GM19467 (cell line): ENCODE data around the gene IPCEF1.

ENCODE experiments used
- ATAC-seq: cut with Tn5 transposase; IDR thresholded peaks from one replicate; pipeline ENCODE4 v1.9.1; 2021; ENCODE audit warnings: mild to moderate bottlenecking, moderate library complexity; ENCODE audit not compliant: unreplicated experiment

IPCEF1 gene

DNA sequence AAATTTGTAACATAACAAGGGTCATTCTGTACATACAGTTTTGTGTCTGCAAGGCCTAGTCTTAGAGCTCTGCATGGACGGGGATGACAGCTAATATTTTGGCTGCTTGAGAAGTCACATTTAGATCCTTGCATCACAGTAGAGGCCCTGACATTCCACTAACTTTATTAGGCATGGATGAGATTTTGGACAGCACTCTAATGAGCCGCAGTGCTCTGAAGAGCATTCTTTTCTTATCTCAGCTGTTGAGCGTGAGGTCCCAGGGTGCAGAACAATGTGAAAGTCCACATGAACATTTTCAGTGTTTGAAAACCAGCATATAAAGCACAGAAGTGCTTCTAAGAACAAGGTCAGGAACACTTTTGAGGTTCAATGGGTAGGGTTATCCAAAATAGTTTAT lies 58.9 kb downstream of the IPCEF1 start:
- ATAC-seq = no peak

DNA sequence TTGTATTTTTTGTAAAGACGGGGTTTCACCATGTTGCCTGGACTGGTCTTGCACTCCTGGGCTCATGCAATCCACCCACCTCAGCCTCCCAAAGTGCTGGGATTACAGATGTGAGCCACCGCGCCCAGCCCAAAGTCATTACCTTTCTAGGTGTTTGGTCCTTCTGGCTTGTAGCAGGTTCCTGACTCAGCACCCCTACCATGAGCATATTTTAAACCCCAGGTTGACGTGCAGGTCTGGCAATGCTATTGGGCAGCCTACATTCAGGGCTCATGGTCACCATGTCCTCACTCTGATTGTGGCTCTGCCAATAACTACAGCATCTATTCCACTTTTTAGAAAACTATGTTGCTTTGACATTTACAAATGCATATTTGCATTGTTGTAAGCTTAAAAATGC lies 59.4 kb downstream of the IPCEF1 start:
- ATAC-seq = no peak

DNA sequence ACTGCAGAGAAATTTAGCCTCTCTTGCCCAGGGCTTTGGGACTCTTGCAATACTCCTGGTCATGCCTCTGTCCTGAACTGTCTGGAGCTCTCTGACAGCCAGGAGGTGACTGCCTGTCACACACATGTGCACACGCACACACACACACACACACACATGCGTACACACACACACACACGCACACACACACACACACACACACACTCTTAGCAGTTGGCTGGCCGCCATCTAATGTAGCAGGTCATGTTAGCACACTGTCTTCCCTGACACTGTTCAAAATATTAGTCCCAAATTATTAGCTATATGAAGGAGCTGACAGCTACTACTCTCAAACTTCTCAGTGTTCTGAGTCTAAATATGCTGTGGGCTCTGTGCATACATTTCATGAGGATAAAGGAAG lies 60.9 kb downstream of the IPCEF1 start:
- ATAC-seq = no peak

DNA sequence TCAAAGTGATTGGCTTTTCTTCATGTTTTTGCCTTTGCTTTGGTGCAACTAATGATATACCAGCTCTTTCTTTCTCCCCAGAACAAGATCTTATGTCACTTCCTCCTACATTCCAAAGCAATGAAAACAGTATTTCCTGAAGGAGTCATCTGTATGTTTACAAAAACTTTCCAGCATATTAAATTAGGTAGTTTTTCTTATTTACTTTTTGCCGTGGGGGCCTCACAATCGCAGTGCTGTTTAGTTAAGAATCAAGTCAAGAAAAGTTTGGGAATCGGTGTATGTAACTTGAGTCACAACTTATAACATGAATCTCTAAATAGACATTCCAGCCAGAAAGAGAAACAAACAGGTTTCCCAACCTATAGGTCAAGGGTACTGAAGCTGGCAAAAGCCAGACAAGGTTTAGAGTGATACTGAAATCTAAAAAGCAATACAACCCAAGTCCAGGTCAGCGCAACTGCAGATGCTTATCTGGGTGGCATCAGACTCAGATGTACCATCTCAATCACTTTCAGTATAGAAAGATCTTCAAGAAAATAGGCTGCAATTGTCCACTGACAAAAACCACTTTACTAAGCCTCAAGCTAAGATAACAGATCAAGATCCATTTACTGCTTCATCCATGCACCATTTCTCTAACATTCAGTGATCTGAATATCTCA lies 63.6 kb downstream of the IPCEF1 start:
- no peak for ATAC-seq

GRCh38 chr6:154292066-154292465 lies 64.5 kb downstream of the IPCEF1 start:
- ATAC-seq = no peak

DNA sequence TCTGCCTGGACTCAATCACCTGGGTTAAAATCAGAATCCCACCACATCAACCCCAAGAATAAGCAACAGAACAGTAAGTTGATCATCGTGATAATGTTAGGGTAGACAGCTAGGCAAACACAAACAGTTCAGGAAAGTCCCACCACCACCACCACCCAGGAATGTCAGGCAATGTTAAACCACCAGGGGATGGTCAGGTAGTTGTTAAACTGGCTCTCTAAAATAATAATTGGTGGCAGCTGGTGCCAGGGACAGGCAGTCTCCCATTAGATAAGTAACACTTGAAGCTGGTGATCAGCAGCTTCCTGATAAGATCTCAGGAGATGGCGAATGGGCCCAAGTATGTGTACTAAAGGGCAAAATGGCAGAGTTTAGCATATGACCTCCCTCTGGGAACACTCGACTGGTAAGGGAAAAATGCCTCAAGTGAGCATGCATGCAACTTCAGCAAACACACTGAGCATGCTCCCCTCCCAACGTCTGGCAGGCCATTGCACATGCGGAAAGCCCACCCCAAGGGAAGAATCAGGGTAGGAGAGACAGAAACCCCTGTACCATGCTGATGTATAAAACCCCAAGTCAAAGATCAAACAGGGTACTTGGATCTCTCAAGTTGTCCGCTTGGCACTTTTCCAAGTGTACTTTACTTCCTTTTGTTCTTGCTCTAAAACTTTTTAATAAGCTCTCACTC lies 66.6 kb downstream of the IPCEF1 start:
- no peak for ATAC-seq

- ATAC-seq = no peak
Measured at GRCh38 chr6:154285826-154286225, 70.8 kb downstream of the IPCEF1 start.

DNA sequence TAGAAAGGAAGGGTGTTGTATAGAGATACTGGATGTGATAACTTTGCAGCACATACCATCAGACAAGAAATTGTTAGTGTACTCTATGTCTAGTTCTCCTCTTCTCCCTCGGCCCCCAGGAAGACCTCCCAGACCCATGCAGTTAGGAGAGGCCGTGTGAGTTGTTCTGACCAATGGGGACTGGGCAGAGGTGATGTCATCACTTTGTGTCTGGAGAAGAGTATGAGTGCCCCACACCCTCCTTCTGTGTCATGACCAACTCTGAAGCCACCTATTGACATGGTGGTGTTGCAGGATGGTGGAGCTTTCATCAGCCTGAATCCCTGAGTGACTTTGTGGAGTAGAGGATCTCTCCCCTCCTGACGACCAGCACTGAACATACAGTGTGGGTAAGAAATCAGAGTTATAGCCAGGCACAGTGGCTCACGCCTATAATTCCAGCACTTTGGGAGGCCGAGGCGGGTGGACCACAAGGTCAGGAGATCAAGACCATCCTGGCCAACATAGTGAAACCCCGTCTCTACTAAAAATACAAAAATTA lies 72.2 kb downstream of the IPCEF1 start:
- no peak for ATAC-seq

DNA sequence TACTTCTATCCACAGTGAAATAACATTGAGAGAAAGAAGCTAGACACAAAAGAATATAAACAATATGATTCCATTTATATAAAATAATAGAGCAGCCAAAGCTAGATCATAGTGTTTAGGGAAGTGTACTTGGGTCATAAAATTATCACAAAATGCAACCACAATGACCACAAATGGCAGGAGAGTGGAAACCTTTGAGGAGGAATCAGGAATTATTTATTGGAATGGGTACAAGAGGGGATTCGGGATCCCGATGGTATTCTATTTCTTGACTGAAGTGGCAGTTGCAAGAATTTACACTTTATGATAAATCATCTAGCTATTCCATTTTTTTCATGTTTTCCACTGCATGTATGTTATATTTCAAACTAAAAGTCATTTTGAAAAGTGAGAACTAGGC lies 76.1 kb downstream of the IPCEF1 start:
- no peak for ATAC-seq

DNA sequence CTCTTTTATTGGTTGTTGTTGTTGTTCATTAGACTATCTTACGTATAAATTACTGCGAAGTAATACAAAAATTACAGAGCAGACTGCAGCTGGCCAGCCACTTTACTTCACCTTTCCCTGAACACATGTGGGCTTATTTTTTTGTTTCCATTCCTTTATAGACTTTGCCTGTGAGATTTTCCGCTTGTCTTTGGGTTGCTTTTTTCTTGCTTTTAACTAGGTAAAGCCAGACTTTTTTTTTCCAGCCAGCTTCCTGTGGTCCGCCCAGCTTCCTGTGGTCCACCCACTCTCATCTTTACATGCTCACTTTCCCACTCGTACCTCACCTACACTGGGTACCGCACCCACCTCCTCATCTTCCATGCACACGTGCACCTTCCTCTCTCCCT lies 79.0 kb downstream of the IPCEF1 start:
- ATAC-seq = no peak

GRCh38 chr6:154276810-154277628 lies 79.6 kb downstream of the IPCEF1 start:
- ATAC-seq = no peak

- ATAC-seq = no peak
Measured at GRCh38 chr6:154274168-154274567, 82.4 kb downstream of the IPCEF1 start.

- ATAC-seq = no peak
Measured at GRCh38 chr6:154268486-154268885, 88.1 kb downstream of the IPCEF1 start.

DNA sequence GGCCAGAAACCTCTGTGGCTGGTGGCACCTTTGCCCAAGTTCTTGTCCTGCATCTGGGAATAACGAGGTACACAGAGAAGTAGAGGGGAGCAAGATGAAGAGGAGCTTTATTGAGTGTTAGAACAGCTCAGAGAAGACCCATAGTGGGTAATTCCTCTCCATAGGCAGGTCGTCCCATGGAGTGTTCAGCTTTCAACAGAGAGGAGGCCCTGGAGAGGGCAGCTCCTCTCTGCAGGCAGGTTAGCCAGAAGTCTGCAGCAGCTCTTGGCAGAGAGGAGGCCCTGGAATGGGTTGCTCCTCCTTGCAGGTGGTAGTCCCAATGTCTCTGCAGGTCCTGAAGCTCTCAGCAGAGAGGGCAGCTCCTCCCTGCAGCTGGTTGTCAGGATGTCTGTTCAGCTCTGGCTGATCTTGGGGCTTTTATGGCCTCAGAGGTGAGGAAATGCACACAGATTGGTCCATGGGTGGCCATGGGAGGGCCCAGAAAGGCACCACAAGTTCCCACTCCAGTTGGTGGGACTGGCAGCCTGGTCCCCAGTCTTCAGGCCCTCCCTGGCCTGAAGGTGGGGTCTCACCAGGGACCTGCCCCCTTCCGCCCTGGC lies 89.0 kb downstream of the IPCEF1 start:
- ATAC-seq = peak; percentile 61

DNA sequence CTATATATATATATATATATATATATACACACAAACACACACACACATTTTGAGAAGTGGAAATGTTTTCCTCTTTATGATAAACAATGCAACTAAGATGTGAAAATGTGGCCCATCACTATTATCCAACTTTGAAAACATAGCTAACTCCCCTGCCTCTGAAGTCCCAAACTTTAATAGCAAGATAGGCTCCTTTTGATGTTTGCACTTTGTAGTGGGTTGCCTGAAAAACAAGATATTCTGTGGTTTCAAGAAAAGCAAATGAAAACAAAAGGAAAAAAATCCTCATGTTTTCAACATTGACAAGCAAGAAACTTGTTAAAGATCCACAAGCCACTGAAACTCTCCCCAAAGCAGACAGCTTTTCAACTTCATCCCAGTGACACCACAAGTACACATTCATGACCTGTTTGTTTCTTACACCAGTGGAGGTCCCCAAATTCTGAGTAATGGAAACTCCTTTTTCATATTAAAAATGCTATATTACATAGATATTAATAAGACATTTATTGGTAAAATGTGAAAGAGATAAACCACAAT lies 90.0 kb downstream of the IPCEF1 start:
- ATAC-seq = no peak

DNA sequence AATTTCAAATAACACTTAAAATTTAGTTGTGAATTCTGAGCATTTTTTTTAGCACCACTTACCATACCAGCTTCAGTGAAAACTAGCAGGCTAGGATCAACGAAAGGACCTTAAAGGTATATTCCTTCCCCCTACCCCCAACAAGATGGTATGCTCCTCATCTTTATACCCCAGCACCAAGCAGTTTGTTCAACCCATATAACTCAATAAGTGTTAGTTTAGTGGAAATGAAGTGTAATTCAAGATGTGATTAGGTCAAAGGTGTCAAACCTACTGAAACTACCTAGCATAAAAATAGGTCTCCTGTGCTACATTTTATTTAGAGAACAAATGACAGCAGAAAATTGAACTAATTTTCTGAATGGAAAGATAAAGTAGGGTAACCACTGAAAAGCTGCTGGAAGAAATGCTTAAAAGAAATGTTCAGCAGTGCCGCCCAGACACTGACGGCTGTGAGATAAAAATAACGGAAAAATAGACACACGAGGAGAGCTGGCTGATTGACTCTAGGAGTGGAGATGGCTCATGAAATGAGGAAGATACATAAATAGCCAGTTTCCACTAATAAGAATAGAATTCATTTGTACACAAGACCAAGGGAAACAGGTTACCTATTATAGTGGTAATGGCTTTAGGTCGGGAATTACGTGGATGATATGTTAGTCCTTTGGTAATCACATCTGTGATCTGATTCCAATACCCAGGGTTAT lies 94.8 kb downstream of the IPCEF1 start:
- no peak for ATAC-seq

DNA sequence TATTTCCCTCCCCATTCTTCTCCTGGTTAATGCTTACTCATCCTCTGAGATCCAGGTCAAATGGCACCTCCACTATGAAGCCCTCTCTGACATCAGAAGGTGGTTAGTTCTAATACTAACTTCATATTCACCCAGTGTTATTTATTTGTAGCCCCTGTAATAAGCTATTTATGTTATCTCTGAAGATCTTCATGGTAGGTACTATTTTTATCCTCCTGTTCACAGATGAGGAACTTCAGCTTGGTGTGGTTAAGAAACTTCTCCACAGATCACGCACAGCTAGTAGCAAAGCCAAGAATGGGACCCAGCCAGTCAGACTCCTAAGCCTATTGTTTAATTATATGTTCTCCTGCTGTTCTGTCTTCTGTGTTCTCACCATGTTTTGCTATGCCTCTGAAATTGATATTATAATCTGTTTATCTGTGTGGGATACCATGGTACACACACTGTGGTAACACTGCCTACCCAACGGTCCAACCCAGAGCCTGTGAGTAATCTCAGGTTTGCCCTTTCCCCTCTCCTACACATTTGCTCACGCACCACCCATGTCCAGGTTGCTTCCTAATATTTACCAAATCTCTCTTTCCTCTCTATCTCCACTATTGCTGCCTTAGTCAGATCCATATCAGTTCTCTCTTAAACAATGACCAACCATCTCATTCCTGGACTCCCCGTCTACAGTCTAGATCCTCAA lies 98.4 kb downstream of the IPCEF1 start:
- ATAC-seq = peak; percentile 73

- ATAC-seq = no peak
Measured at GRCh38 chr6:154257067-154257466, 99.5 kb downstream of the IPCEF1 start.

- ATAC-seq = no peak
Measured at GRCh38 chr6:154252678-154253077, 103.9 kb downstream of the IPCEF1 start.

GRCh38 chr6:154251116-154251515 lies 105.5 kb downstream of the IPCEF1 start:
- ATAC-seq = no peak
